ENCODE measurements around the gene RBM33. TPM values are rescaled to one million over a fixed set of nuclear protein-coding genes. Genes with fewer than 3 reads are reported as not detected.

The RBM33 gene
- total RNA-seq, 2 donors from 2014 or later: 82.3 to 128 TPM

DNA sequence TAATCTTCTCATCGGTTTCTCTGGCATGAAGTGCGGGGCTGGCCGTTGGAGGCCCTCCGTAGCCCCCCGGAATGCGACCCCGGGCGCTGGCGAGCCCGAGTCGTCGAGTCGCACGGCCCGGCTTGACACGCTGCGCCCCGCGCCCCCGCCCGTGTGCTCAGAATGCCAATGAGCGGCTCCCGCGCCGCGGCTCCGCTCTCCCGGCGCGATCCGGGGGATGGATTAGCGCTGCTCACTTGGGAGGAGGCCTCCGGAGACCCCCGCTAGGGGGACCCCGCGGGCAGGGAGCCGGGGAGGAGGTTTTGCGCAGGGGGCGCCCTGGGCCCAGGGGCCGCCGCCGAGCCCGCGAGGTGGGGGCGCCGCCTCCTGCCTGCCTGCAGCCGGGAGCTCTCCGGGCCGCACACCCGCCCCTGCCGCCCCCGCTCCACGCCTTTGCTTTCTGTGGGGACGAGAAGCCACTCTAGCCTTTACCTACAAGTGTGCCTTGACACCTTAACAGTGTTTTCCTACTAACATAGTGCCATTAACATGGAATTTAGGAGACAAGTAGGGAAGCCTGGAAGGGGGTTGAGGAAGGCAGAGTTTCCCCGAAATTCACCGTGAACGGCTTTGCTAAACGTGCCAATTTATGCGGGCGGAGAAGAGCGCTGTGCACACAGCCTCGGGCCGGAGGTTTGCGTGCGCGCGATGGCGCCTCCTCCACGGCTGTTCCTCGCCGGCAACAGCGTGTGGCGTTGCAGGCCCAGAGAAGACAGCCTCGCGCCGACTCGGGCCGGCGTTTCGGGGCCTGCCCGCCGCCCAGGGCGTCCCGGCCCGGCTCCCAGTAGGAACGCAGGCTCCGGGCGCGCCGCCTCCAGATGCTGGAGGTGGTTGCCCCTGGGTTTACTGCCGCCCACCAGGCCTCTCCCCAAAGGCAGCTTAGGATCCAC, 160.7 kb downstream of the RBM33 start:
- H3K27me3 Mint-ChIP-seq: peaks cover 28 to 34% of the 10 kb centered on the region in 2 donors
- no peaks in the 10 kb centered on the region for H3K36me3 Mint-ChIP-seq
- H3K4me1 Mint-ChIP-seq (ENCODE audit: low read depth in 2 of 2): peaks cover 0 to 11% of the 10 kb centered on the region in 2 donors
- DNase-seq (ENCODE audit: low spot score) (peak; percentile 60), ATAC-seq (peak in 1 of 2 donors; percentile 58)
- no peaks in the 10 kb centered on the region for H3K9me3 Mint-ChIP-seq
- no peak overlapping the region for H3K27ac Mint-ChIP-seq
- peak overlapping the region; percentile 34 for H3K4me3 Mint-ChIP-seq

DNA sequence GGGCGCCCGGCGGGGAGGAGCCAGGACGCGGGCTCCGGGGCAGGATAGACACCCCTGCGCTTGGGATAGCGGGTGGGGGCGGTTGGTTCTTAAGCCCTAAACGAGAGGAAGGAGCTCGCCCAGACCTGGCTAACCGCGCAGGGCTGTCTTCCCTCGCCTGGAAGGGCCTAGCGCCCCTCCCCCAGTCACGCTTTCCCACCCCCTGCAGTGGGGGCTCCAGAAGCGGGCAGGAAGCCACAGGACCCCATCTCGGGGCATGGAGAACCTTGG, 161.3 kb downstream of the RBM33 start:
- H3K27ac Mint-ChIP-seq: no peak overlapping the region
- peaks cover 0 to 11% of the 10 kb centered on the region in 2 donors for H3K4me1 Mint-ChIP-seq (ENCODE audit: low read depth in 2 of 2)
- no peak for DNase-seq (ENCODE audit: low spot score)
- H3K36me3 Mint-ChIP-seq: no peaks in the 10 kb centered on the region
- ATAC-seq: no peak
- no peak overlapping the region for H3K4me3 Mint-ChIP-seq
- no peaks in the 10 kb centered on the region for H3K9me3 Mint-ChIP-seq
- H3K27me3 Mint-ChIP-seq: peaks cover 30 to 31% of the 10 kb centered on the region in 2 donors

GRCh38 chr7:155806096-155806871, 161.8 kb downstream of the RBM33 start:
- Mint-ChIP-seq H3K4me3 (no peak overlapping the region), H3K9me3 (no peaks in the 10 kb centered on the region), H3K4me1 (ENCODE audit: low read depth in 2 of 2) (peaks cover 0 to 11% of the 10 kb centered on the region in 2 donors), H3K27me3 (peaks cover 29 to 30% of the 10 kb centered on the region in 2 donors), H3K27ac (no peak overlapping the region), H3K36me3 (no peaks in the 10 kb centered on the region)
- DNase-seq (ENCODE audit: low spot score) (no peak), ATAC-seq (no peak)

- Mint-ChIP-seq H3K27ac (no peak overlapping the region), H3K9me3 (no peaks in the 10 kb centered on the region), H3K4me1 (ENCODE audit: low read depth in 2 of 2) (peaks cover 2 to 12% of the 10 kb centered on the region in 2 donors), H3K4me3 (no peak overlapping the region), H3K36me3 (no peaks in the 10 kb centered on the region), H3K27me3 (peaks cover 34 to 35% of the 10 kb centered on the region in 2 donors)
- DNase-seq (ENCODE audit: low spot score) (no peak), ATAC-seq (no peak)
Observed at GRCh38 chr7:155807065-155807671, 162.7 kb downstream of the RBM33 start.

- ATAC-seq (no peak), DNase-seq (ENCODE audit: low spot score) (no peak)
- H3K27ac Mint-ChIP-seq: no peak overlapping the region
- H3K27me3 Mint-ChIP-seq: peaks cover 33 to 36% of the 10 kb centered on the region in 2 donors
- no peaks in the 10 kb centered on the region for H3K9me3 Mint-ChIP-seq
- no peaks in the 10 kb centered on the region for H3K36me3 Mint-ChIP-seq
- H3K4me3 Mint-ChIP-seq: no peak overlapping the region
- peaks cover 4 to 13% of the 10 kb centered on the region in 2 donors for H3K4me1 Mint-ChIP-seq (ENCODE audit: low read depth in 2 of 2)
Observed at GRCh38 chr7:155807789-155808548, 163.5 kb downstream of the RBM33 start.

- Mint-ChIP-seq H3K4me3 (no peak overlapping the region), H3K36me3 (no peaks in the 10 kb centered on the region), H3K27ac (no peak overlapping the region), H3K27me3 (peaks cover 35 to 39% of the 10 kb centered on the region in 2 donors), H3K4me1 (ENCODE audit: low read depth in 2 of 2) (peaks cover 4 to 13% of the 10 kb centered on the region in 2 donors), H3K9me3 (no peaks in the 10 kb centered on the region)
- peak; percentile 42 for DNase-seq (ENCODE audit: low spot score)
- ATAC-seq: no peak
Observed at GRCh38 chr7:155808549-155809331, 164.3 kb downstream of the RBM33 start.

DNA sequence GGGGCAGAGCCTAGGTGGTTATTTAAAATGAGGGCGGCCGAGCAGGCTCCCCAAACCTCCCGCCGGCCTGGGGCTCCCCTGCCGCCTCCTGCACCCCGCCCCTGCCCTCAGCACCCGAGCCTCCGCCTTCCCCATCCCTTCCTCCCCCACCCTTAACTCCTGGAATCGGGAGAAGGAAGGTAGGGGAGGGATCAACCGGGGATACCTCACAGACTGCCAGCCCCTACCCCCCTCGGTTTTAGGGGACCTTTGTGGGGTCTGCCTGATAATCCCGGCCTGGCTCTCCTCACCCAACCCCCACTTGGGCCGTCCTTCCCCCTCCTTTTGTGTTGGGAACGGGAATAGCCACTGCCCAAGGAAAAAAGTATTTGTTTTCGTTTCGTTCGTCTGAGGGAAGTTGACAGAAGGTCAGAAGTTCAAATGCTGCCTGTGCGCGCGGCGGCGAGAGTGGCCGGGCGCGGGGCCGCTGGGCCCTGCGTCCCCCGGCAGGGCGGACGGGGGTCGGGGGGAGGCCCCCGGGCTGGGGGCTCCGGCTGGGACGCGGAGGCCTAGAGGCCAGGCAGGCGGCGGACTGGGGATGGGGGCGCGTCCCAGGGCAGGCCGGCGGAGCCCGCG, 165.0 kb downstream of the RBM33 start:
- ATAC-seq (no peak), DNase-seq (ENCODE audit: low spot score) (no peak)
- Mint-ChIP-seq H3K27me3 (peaks cover 39 to 40% of the 10 kb centered on the region in 2 donors), H3K27ac (no peak overlapping the region), H3K4me1 (ENCODE audit: low read depth in 2 of 2) (peaks cover 4 to 13% of the 10 kb centered on the region in 2 donors), H3K36me3 (no peaks in the 10 kb centered on the region), H3K9me3 (no peaks in the 10 kb centered on the region), H3K4me3 (no peak overlapping the region)

DNA sequence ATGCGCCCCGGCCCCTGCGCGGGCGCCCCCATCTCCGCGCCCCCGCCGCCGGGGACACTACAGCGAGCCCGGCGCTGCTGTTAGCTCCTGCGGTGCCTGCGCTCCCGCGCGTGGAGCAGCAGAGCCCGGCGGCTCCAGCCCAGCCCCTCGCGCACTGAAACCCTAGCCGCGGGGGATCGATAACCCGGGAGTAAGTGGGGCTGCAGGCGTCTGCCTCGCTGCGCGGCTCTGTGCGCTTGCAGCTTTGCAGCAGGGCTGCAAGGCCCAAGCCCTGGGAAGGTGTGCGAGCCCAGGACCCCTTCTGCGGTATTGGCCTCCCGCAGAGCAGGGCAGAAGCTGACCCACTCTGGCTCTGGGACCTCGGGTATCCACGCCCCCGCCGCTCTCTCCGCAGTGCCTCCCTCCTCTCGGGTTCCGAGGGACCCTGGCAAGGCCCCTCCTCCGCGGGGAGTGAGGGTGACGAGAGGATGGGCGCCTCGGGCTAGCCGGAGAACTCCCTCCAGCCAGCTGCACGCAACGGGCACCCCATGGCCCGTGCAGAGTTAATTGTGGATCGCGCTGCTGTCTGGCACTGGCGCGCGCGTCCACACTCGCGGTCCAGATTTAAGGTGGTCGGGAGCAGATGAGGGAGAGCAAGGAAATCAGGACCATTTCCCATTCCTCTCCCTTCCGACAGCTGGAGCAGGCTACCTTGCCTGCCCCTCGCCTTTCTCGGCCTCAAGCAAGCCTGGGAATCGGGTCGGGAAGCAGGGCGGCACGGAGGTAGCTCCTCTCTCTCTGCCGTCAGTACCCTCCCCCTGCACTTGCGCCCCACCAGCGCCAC, 165.7 kb downstream of the RBM33 start:
- H3K4me3 Mint-ChIP-seq: no peak overlapping the region
- H3K27ac Mint-ChIP-seq: no peak overlapping the region

GRCh38 chr7:155810770-155811559, 166.5 kb downstream of the RBM33 start:
- no peak for DNase-seq (ENCODE audit: low spot score)
- H3K4me3 Mint-ChIP-seq: no peak overlapping the region
- ATAC-seq: no peak
- peaks cover 10 to 18% of the 10 kb centered on the region in 2 donors for H3K4me1 Mint-ChIP-seq (ENCODE audit: low read depth in 2 of 2)
- no peaks in the 10 kb centered on the region for H3K9me3 Mint-ChIP-seq
- peaks cover 47% of the 10 kb centered on the region in 2 donors for H3K27me3 Mint-ChIP-seq
- H3K27ac Mint-ChIP-seq: no peak overlapping the region
- H3K36me3 Mint-ChIP-seq: no peaks in the 10 kb centered on the region

More for the DNA sequence above, 165.7 kb downstream of the RBM33 start:
- Mint-ChIP-seq H3K9me3 (no peaks in the 10 kb centered on the region), H3K4me1 (ENCODE audit: low read depth in 2 of 2) (peaks cover 4 to 13% of the 10 kb centered on the region in 2 donors), H3K36me3 (no peaks in the 10 kb centered on the region), H3K27me3 (peaks cover 39 to 40% of the 10 kb centered on the region in 2 donors)
- DNase-seq (ENCODE audit: low spot score) (no peak), ATAC-seq (no peak)

- ATAC-seq (no peak), DNase-seq (ENCODE audit: low spot score) (no peak)
- H3K4me1 Mint-ChIP-seq (ENCODE audit: low read depth in 2 of 2): peaks cover 10 to 18% of the 10 kb centered on the region in 2 donors
- no peak overlapping the region for H3K4me3 Mint-ChIP-seq
- H3K36me3 Mint-ChIP-seq: no peaks in the 10 kb centered on the region
- H3K27ac Mint-ChIP-seq: no peak overlapping the region
- H3K27me3 Mint-ChIP-seq: peaks cover 43 to 47% of the 10 kb centered on the region in 2 donors
- H3K9me3 Mint-ChIP-seq: no peaks in the 10 kb centered on the region
Observed at GRCh38 chr7:155811560-155811894, 167.1 kb downstream of the RBM33 start.
